ENCODE results near the gene COL6A2.

DNA sequence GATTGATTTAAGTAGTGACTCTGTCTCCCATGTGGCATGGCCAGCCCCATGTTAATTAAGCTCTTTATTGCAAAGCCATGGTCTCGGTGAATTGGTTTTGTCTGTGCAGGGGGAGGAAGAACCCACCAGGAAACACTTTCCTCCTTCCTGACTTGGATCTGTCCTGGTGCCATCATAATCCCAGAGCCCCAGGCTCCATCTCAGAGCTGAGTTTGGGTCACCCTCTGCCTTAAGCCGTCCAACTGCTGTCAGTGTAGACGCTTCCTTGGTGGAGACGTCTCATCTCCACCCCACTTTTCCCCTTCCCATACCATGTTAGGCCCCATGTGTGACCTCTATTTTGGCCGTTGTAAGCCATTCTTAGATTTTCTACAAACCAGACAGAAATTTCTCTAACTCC lies 36.0 kb upstream of the COL6A2 start:
- TF ChIP-seq, protein P1, sequence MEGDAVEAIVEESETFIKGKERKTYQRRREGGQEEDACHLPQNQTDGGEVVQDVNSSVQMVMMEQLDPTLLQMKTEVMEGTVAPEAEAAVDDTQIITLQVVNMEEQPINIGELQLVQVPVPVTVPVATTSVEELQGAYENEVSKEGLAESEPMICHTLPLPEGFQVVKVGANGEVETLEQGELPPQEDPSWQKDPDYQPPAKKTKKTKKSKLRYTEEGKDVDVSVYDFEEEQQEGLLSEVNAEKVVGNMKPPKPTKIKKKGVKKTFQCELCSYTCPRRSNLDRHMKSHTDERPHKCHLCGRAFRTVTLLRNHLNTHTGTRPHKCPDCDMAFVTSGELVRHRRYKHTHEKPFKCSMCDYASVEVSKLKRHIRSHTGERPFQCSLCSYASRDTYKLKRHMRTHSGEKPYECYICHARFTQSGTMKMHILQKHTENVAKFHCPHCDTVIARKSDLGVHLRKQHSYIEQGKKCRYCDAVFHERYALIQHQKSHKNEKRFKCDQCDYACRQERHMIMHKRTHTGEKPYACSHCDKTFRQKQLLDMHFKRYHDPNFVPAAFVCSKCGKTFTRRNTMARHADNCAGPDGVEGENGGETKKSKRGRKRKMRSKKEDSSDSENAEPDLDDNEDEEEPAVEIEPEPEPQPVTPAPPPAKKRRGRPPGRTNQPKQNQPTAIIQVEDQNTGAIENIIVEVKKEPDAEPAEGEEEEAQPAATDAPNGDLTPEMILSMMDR (conservative IDR thresholded peaks at IDR 0.05 in 1 of 2, IDR thresholded peaks at IDR 0.05 in 1 of 2; ENCODE audit: extremely low read depth in 1 of 2, insufficient read depth in 1 of 2, low read depth in 1 of 2, low read length in 2 of 2), result no peak
- no peak for TF ChIP-seq EZH2 (IDR thresholded peaks at IDR 0.05; ENCODE audit: borderline replicate concordance, low read length)
